ENCODE measurements around the gene GGPS1. TPM values are rescaled to one million over a fixed set of nuclear protein-coding genes. Genes with fewer than 3 reads are reported as not detected.

Gene GGPS1
- total RNA-seq, 2 experiments from 2014 or later = 21.9 to 30.8 TPM

DNA sequence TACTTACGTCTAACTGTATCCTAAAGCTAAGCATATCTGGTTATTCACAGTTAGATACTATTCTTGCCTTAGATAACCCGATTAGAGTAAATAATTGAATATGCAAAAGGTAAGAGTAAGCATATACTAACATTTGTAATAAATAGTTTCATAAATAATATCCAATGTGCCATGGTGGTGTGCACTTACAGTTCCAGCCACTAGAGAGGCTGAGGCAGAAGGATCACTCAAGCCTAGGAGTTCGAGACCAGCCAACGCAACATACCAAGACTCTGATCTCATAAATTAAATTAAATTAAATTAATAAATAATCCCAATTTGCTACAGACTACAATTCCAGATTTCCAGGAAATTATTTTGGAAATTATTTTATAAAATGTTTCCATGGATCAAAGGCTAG, 12.6 kb upstream of the GGPS1 start:
- Histone ChIP-seq H3K9me3 (ENCODE audit: low read length) (no peaks in the 10 kb centered on the region), H3K27ac (ENCODE audit: low read depth, low read length, poor library complexity, severe bottlenecking) (no peak overlapping the region), H3K4me3 (ENCODE audit: low read depth, low read length, poor library complexity, severe bottlenecking) (no peak overlapping the region), H3K79me2 (ENCODE audit: insufficient read depth, low read depth, low read length) (peaks cover 95% of the 10 kb centered on the region), H2AFZ (ENCODE audit: low read length) (no peak overlapping the region), H3K36me3 (ENCODE audit: insufficient read depth, low read length) (peaks cover 76% of the 10 kb centered on the region), H3K4me1 (ENCODE audit: insufficient read depth, low read length, poor library complexity, severe bottlenecking) (no peaks in the 10 kb centered on the region), H3K9me2 (ENCODE audit: insufficient read depth, low read length) (no peaks in the 10 kb centered on the region), H4K20me1 (ENCODE audit: insufficient read depth, low read length) (peaks cover 13% of the 10 kb centered on the region; the same call in 1 of the 2 replicates), H3K4me2 (ENCODE audit: low read length) (no peak overlapping the region)
- DNase-seq (ENCODE audit: low spot score) = no peak
- ChIA-PET POLR2A (interaction anchor here (1.1 kb wide), 1 partner anchor 27 kb away, joined by 3 read pairs; no protein-coding TSS in a partner anchor), CTCF (ENCODE audit: unreplicated experiment) (no interaction called here)
- intact Hi-C loops (cut with micrococcal nuclease; ENCODE audit: unreplicated experiment) = no loop called here
- TF ChIP-seq EZH2phosphoT487 (IDR thresholded peaks at IDR 0.05; ENCODE audit: borderline replicate concordance, low read depth, low read length) = no peak
- TF ChIP-seq, protein P1, sequence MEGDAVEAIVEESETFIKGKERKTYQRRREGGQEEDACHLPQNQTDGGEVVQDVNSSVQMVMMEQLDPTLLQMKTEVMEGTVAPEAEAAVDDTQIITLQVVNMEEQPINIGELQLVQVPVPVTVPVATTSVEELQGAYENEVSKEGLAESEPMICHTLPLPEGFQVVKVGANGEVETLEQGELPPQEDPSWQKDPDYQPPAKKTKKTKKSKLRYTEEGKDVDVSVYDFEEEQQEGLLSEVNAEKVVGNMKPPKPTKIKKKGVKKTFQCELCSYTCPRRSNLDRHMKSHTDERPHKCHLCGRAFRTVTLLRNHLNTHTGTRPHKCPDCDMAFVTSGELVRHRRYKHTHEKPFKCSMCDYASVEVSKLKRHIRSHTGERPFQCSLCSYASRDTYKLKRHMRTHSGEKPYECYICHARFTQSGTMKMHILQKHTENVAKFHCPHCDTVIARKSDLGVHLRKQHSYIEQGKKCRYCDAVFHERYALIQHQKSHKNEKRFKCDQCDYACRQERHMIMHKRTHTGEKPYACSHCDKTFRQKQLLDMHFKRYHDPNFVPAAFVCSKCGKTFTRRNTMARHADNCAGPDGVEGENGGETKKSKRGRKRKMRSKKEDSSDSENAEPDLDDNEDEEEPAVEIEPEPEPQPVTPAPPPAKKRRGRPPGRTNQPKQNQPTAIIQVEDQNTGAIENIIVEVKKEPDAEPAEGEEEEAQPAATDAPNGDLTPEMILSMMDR (conservative IDR thresholded peaks at IDR 0.05; ENCODE audit: low read length) = 0 out of 2 replicates have a peak, but pooled peaks have one; percentile 37
- BruUV-seq (replicated peaks) = no TSS peak

GRCh38 chr1:235317168-235317567, 11.2 kb upstream of the GGPS1 start:
- Histone ChIP-seq H3K36me3 (ENCODE audit: insufficient read depth, low read length) (peaks cover 75% of the 10 kb centered on the region), H3K9me2 (ENCODE audit: insufficient read depth, low read length) (no peaks in the 10 kb centered on the region), H3K4me2 (ENCODE audit: low read length) (no peak overlapping the region), H3K4me1 (ENCODE audit: insufficient read depth, low read length, poor library complexity, severe bottlenecking) (no peaks in the 10 kb centered on the region), H2AFZ (ENCODE audit: low read length) (no peak overlapping the region), H3K79me2 (ENCODE audit: insufficient read depth, low read depth, low read length) (peaks cover 91% of the 10 kb centered on the region), H4K20me1 (ENCODE audit: insufficient read depth, low read length) (peaks cover 13% of the 10 kb centered on the region; the same call in 1 of the 2 replicates), H3K4me3 (ENCODE audit: low read depth, low read length, poor library complexity, severe bottlenecking) (no peak overlapping the region), H3K9me3 (ENCODE audit: low read length) (no peaks in the 10 kb centered on the region), H3K27ac (ENCODE audit: low read depth, low read length, poor library complexity, severe bottlenecking) (no peak overlapping the region)
- intact Hi-C loops (cut with micrococcal nuclease; ENCODE audit: unreplicated experiment) = no loop called here
- no TSS peak for BruUV-seq (replicated peaks)
- ChIA-PET CTCF (ENCODE audit: unreplicated experiment) (no interaction called here), POLR2A (interaction anchor here (0.5 to 0.6 kb wide), 2 partner anchors 99 to 695 kb away, joined by 5 read pairs; no protein-coding TSS in a partner anchor)
- DNase-seq (ENCODE audit: low spot score) = no peak
- no peak for TF ChIP-seq EZH2phosphoT487 (IDR thresholded peaks at IDR 0.05; ENCODE audit: borderline replicate concordance, low read depth, low read length)

DNA sequence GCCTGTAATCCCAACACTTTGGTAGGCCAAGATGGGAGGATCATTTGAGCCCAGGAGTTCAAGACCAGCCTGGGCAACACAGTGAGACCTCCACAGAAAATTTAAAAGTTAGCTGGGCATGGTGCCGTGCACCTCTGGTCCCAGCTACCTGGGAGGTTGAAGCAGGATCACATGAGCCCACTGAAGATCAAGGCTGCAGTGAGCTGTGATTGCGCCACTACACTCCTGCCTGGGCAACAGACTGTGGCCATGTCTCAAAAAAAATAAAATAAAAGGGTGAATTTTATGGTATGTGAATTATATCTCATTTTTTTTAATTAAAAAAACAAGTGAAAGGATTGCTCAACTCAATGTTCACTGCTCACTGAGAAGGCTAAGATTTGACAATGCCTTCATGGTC, 9.1 kb upstream of the GGPS1 start:
- Histone ChIP-seq H3K36me3 (ENCODE audit: insufficient read depth, low read length) (peaks cover 78% of the 10 kb centered on the region), H3K9me3 (ENCODE audit: low read length) (no peaks in the 10 kb centered on the region), H2AFZ (ENCODE audit: low read length) (no peak overlapping the region), H3K27ac (ENCODE audit: low read depth, low read length, poor library complexity, severe bottlenecking) (no peak overlapping the region), H3K79me2 (ENCODE audit: insufficient read depth, low read depth, low read length) (peaks cover 92% of the 10 kb centered on the region), H4K20me1 (ENCODE audit: insufficient read depth, low read length) (peaks cover 12% of the 10 kb centered on the region; the same call in 1 of the 2 replicates), H3K4me1 (ENCODE audit: insufficient read depth, low read length, poor library complexity, severe bottlenecking) (peaks cover 2% of the 10 kb centered on the region), H3K9me2 (ENCODE audit: insufficient read depth, low read length) (no peaks in the 10 kb centered on the region), H3K4me2 (ENCODE audit: low read length) (no peak overlapping the region), H3K4me3 (ENCODE audit: low read depth, low read length, poor library complexity, severe bottlenecking) (no peak overlapping the region)
- ChIA-PET CTCF (ENCODE audit: unreplicated experiment) (no interaction called here), POLR2A (interaction anchor here (0.6 to 1.0 kb wide), 3 partner anchors 12 to 136 kb away, joined by 3 to 6 read pairs (median 4); no protein-coding TSS in a partner anchor)
- TF ChIP-seq EZH2phosphoT487 (IDR thresholded peaks at IDR 0.05; ENCODE audit: borderline replicate concordance, low read depth, low read length) = no peak
- TF ChIP-seq, protein P1 (conservative IDR thresholded peaks at IDR 0.05; ENCODE audit: low read length) = no peak
- BruUV-seq (replicated peaks) = no TSS peak
- no peak for DNase-seq (ENCODE audit: low spot score)
- intact Hi-C loops (cut with micrococcal nuclease; ENCODE audit: unreplicated experiment) = no loop called here
